NCI-H1930 (cell line): ENCODE measurements around the gene DTWD2.
"Not testable (repeated sequence)": the region's sequence is repeated elsewhere in the genome, so short reads cannot be mapped to it uniquely, and the experiment has no call there.

Experiments
- DNase-seq, 2 experiments: peaks; one replicate each; lab custom pipeline; 2025; lab: John Stamatoyannopoulos, UW

The DTWD2 gene

GRCh38 chr5:118996098-118996497 lies 7.8 kb upstream of the DTWD2 start:
- no peak for DNase-seq

DNA sequence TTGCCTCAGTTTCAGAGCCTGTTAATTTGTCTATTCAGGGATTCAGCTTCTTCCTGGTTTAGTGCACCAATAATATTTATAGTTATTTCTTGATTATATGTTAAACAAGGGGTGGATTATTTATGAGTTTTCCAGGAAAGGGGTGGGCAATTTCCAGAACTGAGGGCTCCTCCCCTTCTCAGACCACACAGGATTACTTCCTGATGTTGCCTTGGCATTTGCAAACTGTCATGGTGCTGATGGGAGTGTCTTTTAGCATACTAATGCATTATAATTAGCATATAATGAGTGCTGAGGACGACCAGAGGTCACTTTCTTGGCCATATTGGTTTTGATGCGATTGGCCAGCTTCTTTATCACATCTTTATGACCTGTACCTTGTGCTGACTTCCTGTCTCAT lies 6.2 kb upstream of the DTWD2 start:
- no peak for DNase-seq

- DNase-seq = not testable (repeated sequence)
Observed at GRCh38 chr5:118993118-118993517, 4.8 kb upstream of the DTWD2 start.

GRCh38 chr5:118992055-118992454 lies 3.7 kb upstream of the DTWD2 start:
- DNase-seq = not testable (repeated sequence)

- DNase-seq = no peak
Observed at GRCh38 chr5:118990582-118990981, 2.2 kb upstream of the DTWD2 start.

DNA sequence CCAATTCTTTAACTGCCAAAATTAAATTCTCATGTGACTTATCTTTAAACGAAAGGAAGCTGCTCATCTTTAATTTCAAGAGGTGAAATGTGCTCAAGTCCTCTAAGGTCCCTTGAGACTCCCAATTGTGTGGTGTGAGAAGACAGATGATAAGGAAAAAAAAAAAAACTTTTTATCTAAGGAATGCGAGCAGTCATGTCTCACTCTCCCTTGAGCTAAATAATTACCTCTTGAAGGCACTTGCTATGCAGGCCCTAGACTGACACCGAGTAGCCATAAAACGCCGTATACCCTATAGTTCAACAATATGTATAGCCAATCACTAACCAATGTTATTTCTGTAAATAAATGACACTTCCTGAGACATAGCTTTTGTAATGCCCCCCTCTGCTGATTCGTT lies 1.5 kb upstream of the DTWD2 start:
- DNase-seq = no peak

- DNase-seq = no peak
Observed at GRCh38 chr5:118988866-118989180, 476 bp upstream of the DTWD2 start.

DNA sequence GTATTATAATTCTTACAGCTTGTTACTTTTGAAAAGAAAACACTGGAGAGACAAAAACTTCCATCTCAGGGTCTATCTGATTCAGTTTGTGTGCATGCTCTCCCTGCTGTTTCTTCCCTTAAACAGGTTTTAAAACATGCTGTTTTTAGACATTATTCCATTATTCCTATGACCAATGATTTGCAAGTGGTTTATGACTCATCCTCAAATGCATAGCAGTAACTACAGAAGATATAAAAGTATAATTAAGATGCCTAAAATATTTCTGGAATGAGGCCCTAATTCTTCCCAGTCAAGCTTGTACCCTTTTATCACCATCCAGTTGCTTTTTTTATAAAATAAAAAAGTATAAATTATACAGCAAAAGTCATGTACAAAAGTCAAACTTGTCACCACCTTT lies 3.7 kb downstream of the DTWD2 start:
- no peak for DNase-seq

DNA sequence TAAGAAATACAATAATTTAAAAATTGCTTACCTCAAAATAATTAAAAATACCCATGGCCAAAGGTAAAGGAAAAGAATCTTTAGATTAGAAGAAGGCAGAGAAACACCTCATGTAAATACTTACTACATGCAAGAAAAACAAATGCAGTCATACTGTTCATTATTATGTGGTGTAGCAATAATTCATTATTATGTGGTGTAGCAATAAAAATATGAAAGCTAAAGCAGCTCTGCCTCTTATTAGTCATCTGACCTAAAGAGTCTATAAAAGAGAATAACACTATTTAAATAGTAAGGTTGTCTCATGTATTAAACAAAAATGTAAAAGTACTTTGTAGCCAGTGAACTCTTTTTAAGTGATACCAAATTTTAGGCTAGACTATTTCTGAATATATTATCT lies 6.6 kb downstream of the DTWD2 start:
- DNase-seq = no peak

DNA sequence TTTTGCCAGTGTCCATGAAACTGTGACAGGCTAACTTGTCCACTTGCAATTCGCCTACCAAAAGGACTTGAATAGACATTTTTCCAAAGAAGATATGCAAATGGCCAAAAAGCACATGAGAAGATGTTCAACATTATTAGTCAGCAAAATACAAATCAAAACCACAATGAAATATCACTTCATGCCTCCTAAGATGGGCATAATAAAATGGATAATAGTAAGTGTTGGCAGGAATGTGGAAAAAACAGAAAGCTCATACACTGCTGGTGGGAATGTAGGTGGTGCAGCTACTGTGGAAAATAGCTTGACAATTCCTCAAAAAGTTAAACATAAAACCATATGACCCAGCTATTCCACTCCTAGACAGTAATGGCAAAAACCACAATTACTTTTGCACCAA lies 7.9 kb downstream of the DTWD2 start:
- no peak for DNase-seq

DNA sequence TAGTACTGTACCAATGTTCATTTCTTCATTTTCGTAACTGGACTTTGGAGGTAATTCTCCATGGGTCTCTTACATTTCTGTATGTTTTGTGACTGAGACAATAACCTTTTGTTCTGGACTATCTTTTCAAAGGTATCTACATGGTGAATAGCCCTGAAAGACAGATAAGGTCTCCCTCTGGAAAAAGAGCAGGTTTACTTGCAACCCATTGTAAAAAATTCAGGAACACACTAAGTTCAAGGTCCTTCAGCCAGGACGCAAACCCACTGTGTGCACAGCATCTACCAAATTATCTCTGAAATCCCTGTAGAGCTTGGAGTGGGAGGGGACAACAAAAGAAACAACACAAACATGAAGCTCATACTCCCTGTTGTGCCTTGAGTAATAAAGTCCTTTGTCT lies 8.3 kb downstream of the DTWD2 start:
- no peak for DNase-seq

- DNase-seq = not testable (repeated sequence)
Observed at GRCh38 chr5:118973779-118974445, 14.4 kb downstream of the DTWD2 start.

DNA sequence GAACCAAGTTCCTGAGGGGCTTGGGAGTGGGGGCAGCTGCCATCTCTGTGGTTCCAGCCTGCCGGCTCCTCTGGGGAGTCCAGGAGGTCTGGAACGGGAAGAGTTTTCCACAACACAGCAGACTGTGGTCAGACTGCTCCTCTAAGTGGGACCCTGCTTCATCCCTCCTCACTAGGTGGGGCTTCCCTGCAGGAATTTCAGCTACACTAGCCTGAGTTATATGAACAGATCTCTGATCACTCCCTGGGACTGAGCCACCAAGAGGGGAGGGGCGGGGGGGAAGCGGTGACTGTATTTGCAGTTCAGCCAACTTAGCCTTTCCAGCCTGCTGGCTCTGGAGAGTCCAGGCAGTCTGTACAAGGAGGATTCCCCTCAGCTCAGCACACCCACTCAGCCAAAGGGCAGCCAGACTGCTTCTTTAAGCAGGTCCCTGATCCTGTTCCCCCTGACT lies 19.4 kb downstream of the DTWD2 start:
- DNase-seq = no peak

DNA sequence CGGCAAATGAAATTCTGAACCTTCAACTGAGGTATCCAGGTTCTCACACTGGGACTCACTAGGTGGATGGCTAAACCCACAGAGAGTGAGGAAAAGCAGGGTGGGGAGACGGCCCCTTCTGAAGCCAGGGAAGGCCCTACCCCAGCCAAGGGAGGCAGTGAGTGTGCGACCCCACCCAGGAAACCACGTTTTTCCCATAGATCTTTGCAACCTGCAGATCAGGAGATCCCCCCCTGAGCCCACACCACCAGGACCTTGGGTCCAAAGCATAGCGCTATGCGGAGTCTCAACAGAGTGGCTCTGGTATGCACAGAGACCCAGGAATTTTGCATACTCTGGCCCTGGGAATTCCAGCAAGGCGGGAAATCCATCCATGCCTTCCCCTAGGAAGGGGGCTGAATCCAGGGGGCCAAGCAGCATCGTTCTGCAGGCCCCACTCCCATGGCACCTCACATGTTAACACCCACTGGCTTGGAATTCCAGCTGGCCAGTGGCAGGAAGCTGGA lies 19.9 kb downstream of the DTWD2 start:
- no peak for DNase-seq

DNA sequence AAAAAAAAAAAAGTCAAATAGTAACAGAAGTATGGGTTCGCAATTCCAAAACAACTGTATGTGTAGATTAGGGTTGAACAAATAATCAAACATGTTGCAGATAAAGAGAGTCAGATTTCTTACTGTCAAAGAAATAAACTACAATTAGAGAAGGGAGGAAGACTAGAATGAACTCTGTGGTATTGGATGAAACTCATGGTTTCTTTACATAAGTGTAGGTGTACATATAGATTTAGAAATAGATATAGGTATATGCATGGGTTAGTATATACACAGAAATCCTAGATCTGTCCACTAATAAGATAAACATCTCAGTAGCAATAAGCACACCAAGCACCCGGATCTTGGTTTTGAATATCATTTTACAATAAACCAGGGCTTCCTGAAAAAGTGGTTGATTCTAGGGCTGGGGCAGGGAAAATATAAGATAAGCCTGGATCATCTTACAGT lies 21.3 kb downstream of the DTWD2 start:
- DNase-seq = no peak

GRCh38 chr5:118965890-118966289 lies 22.5 kb downstream of the DTWD2 start:
- no peak for DNase-seq

DNA sequence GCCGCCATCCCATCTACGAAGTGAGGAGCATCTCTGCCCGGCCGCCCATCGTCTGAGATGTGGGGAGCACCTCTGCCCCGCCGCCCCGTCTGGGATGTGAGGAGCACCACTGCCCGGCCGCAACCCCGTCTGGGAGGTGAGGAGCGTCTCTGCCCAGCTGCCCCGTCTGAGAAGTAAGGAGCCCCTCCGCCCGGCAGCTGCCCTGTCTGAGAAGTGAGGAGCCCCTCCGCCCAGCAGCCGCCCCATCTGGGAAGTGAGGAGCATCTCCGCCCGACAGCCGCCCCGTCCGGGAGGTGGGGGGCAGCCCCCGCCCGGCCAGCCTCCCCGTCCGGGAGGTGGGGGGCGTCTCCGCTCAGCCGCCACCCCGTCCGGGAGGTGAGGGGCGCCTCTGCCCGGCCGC lies 23.4 kb downstream of the DTWD2 start:
- not testable (repeated sequence) for DNase-seq

GRCh38 chr5:118964388-118964787 lies 24.0 kb downstream of the DTWD2 start:
- not testable (repeated sequence) for DNase-seq

DNA sequence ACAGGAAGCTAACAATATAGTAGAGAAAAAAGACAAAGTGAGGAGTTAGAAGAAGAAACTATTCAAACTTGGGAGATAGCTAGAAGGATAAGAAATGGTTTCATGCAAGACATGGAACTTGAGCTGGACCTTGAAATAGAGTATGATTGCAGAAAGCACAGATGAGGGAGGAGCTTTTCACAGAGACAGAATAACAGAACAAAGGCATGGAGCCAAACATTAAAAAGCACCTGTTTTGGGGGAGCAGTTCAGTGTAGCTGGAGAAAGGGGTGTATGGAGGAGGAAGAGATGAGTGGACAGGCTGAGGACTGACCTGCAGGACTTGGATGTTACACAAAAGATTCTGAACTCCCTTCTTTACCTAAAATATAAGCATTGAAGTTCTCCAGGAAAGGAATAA lies 25.2 kb downstream of the DTWD2 start:
- DNase-seq = no peak

DNA sequence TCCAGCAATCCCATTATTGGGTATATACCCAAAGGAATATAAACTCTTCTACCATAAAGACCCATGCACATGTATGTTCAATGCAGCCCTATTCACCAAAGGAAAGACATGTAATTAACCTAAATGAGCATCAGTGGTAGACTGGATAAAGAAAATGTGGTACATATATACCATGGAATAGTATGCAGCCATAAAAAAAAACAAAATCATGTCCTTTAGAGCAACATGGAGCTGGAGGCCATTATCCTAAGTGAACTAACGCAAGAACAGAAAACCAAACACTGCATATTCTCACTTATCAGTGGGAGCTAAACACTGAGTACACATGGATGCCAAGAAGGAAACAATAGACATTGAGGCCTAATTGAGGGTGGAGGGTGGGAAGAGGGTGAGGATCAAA lies 27.8 kb downstream of the DTWD2 start:
- DNase-seq = no peak

DNA sequence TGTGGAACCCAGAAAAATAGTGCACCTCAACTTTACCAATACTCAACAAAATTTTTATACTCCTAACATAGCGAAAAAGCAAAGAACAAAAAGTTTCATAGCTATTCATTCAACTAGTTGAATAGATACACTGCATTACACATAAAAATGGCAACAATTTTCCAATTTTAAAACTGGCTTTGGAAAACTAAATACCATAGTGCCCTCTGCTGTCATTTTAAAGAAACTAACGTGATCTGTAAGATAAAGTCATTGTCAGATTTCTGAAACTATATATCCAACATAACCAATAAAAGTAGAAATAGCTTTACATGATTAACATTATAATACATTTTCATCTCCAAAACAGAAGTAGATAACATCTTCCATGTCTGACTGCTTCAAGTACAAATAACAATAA lies 31.6 kb downstream of the DTWD2 start:
- no peak for DNase-seq

GRCh38 chr5:118953652-118954005 lies 34.7 kb downstream of the DTWD2 start:
- DNase-seq = no peak

DNA sequence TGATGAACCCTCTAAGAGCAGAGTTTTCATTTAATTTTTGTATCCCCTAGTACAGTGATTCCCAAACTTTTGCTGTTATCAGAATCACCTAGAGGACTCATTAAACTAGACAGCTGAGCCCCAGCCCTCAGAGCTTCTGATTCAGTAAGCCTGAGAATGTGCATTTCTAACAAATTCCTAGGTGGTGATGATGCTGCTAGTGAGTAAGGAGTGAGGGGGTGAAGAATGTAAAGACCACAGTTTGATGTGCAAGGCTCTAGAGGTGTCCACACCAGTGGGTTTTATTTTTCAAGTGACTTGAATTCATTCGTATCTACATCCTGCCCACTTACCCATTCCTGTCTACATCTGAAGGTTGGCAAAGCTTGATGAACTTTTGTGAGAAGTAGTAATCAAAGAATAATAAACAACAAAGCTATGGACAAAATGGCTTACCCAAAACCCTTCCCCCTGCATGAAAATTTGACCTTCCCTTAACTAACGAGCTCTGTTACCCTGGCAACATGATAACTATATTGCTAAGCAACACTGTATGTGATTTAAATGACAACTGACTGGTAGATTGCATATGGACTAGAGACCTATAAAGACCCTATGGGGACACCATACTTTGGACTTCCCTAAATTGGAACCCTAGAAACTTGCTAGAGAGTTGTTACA lies 35.2 kb downstream of the DTWD2 start:
- DNase-seq = no peak

- not testable (repeated sequence) for DNase-seq
Observed at GRCh38 chr5:118952306-118952705, 36.0 kb downstream of the DTWD2 start.
